Measurements from ENCODE around the gene VWA3B.
"Not testable (repeated sequence)": the region's sequence is repeated elsewhere in the genome, so short reads cannot be mapped to it uniquely, and the experiment has no call there.

VWA3B gene

GRCh38 chr2:98134172-98135005 is 47.4 kb downstream of the VWA3B start:
- peak; percentile 76 for DNase-seq

DNA sequence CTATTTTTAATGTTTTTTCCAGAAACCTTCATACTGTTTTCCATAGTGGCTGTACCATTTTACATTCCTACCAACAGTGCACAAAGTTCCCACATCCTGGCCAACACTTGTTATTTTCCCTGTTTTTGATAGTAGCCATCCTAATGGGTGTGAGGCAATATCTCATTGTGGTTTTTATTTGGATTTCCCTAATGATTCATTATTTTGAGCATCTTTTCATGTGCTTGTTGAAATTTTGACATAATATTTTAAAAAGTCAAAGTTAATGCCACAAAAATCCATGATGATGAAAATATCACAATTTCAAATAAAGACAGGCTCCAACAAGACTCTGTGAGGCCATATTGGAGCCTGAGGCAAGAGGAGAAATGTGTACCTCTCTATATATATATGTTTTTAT is 50.2 kb downstream of the VWA3B start:
- no peak for DNase-seq

- DNase-seq: not testable (repeated sequence)
Measured at GRCh38 chr2:98138978-98139377, 52.0 kb downstream of the VWA3B start.

DNA sequence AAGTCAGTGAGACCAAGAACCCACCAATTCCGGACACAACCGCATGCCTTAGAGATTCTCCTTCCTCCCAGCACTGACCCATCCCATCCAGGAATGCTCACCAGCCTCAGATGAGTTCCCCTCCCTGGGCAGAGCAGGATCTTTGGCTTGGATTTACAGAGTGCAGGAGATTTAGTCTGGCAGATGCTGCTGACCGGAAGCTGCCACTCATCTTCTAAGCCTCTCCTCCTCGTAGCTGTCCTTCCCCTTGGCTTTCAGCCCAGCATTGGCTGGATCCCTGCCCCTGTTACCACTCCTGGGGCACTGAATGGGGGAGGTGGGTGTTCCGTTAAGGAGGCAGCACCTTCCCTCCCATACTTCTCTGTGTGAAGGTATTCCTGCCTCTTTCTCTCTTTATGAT is 53.2 kb downstream of the VWA3B start:
- DNase-seq: no peak

GRCh38 chr2:98142106-98142791 is 55.3 kb downstream of the VWA3B start:
- DNase-seq: no peak

GRCh38 chr2:98145070-98145469 is 58.1 kb downstream of the VWA3B start:
- no peak for DNase-seq

DNA sequence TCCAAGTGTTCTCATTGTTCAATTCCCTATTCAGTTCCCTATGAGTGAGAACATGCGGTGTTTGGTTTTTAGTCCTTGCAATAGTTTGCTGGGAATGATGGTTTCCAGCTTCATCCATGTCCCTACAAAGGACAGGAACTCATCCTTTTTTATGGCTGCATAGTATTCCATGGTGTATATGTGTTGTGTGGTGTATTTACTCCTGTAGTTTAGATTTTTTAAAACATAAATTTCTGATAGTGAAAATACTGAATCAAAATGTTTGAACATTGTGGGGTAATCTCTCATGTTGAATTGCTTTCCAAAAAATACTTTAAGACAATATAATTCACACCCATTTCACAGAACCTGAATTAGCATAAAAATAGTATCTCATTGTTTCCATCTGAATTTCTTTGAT is 60.9 kb downstream of the VWA3B start:
- DNase-seq: not testable (repeated sequence)

DNA sequence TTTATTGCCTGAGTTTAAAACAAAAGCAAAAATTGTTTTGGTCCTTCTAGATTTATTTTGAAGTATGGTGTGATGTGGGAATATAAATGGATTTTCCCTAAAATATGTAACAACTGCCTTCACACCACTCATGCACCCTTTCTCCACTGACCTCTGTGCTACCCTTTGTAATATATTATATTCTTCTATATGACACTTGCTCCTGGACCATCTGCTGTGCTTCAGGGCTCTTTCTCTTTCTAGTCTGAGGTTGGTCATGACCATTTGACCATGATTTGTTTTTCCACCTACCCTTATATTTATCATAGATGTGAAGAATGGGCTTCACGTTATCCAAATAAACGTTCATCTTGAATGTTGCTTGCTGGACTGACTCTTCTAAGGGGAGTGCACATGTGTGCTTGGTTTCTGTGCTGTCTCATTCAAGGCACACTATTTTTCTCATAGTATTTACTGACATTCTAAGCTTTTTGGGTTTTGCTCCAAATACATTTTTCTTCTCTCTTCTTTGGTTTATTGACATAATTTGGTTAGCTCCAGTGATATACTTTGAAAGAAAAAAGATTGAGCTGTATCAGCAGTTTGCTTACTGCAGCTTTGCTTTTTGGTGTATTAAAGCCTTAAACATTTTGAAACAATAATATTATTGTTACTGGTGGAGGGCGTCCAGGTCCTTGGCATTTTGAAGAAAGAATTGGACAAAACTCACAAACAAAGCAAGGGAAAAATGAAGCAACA is 61.8 kb downstream of the VWA3B start:
- DNase-seq: no peak

GRCh38 chr2:98149333-98149697 is 62.3 kb downstream of the VWA3B start:
- DNase-seq: no peak

- DNase-seq: no peak
Measured at GRCh38 chr2:98153481-98153880, 66.5 kb downstream of the VWA3B start.

DNA sequence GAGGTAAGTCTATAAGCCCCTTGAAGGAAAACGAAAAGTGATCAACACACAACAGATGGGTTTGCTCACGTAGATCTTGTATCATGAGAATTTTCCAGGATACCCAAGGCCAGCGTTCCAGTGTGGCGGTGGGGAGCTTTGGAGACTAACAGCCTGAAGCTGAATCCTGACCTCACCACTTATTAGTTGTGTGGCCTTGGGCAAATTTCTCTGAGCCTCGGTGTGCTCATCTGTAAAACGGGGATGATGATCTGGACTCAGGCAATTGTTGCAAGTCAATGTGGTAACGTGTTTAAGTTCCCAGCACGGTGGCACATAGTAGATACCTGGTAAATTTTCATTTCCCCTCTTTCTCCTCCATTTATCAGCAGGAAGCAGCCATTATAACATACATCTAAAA is 68.3 kb downstream of the VWA3B start:
- DNase-seq: no peak

DNA sequence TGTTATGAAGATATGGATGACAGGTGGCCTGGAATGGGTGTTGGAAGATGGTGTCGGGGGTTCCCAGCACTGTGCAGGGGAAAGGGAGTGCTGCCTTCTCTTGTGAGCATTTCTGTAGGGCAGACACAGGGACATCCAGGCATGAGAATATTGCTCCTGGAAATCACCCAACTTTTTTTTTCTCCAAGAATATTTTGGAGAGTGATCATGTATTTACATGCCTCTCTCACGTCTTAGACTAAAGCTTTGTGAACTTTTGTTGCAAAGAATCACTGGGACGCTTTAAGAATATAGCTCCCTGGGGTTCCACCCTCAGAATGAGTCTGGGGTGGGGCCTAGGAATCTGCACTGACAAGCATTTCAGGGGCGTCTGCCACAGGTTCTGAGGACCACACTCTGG is 68.7 kb downstream of the VWA3B start:
- DNase-seq: no peak

DNA sequence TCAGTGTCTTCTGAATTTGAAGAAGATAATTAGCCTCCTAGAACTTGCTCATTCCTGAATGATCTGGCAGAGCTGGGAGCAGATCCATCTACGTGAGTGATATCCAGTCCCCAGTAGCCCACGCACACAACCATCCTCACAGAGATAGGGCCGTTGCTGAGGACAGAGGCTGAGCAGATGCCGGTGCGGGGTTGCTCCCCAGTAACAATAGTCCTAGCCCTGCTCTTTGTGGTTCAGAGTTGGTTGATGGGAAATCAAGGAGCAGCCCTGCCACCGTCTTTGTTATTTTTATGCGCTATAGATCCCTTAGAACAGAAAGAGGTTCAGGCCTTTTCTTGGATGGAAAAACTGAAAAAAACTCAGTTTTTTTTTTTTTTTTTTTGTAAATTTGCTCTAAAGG is 69.3 kb downstream of the VWA3B start:
- DNase-seq: no peak

DNA sequence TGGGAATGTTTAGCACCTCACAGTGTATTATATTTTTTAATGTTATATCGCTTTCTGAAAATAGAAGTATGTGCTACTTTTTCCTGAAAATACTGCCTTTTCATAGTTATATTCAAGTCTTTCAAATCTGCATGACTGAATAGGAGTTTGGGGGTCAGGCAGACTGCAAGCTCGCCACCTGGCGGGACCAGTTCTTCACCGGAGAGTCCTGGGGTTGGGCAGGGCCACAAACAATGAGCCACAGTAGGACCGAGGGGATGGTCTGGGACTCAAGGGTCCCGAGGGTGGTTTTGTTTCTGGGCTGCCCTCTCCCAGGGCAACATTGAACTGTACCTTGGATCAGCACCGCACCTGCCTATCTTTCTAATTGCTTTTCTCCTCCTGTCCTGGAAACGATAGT is 70.6 kb downstream of the VWA3B start:
- no peak for DNase-seq

- DNase-seq: no peak
Measured at GRCh38 chr2:98158305-98158704, 71.3 kb downstream of the VWA3B start.

- DNase-seq: no peak
Measured at GRCh38 chr2:98160554-98160953, 73.6 kb downstream of the VWA3B start.

DNA sequence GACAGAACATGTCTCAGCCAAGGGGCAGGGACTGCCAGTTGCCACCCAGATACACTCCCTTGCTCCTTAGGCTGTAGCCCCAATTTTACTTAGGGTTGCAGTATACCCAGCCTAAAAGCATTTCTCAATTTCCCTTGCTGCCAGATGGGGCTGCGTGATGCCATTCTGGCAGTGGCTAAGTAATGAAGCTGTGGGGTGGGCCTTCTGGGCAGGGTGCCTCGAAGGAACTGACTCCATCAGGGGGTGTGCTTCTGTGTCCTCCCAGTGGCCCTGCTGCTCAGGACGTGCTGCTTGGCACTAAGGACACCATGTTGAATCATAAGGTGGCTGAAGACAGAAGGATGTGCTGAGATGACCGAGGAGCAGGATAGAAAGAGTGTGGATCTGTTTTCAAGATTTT is 74.2 kb downstream of the VWA3B start:
- no peak for DNase-seq

DNA sequence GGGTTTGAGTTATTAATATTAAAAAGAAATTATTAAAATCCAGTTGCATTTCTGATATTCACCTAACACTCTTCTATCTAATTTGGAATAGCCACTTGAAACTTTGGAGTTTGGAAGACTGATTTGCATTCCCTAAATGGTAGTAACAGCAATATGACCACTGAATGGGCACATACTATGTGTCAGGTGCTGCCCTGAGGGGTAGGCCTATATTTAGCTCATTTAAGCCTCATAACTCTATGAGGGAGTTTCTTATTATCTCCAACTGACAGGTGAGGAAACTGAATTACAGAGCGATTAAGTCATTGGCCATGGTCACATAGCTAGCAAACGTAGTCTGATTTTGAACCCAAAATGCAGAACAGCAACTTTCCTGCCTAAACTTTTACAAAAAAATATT is 77.3 kb downstream of the VWA3B start:
- no peak for DNase-seq

- no peak for DNase-seq
Measured at GRCh38 chr2:98165516-98166071, 78.6 kb downstream of the VWA3B start.

- DNase-seq: no peak
Measured at GRCh38 chr2:98167916-98168315, 80.9 kb downstream of the VWA3B start.

DNA sequence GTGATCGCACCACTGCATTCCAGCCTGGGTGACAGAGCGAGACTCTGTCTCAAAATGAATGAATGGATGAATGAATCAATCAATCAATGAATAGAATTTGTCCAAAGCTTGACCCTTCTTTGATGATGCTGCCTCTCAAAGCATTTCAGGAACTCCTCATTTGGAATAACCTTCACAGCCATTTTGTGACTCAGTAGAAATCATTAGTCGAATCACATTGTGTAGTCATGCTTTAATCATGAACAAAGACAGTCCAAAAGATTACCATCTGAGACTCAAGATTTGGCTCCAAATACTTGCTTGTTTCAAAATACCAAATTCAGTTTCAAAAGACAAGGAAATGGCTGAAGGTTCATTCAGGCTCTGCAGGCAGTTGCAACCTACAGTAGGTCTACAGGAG is 83.1 kb downstream of the VWA3B start:
- no peak for DNase-seq

DNA sequence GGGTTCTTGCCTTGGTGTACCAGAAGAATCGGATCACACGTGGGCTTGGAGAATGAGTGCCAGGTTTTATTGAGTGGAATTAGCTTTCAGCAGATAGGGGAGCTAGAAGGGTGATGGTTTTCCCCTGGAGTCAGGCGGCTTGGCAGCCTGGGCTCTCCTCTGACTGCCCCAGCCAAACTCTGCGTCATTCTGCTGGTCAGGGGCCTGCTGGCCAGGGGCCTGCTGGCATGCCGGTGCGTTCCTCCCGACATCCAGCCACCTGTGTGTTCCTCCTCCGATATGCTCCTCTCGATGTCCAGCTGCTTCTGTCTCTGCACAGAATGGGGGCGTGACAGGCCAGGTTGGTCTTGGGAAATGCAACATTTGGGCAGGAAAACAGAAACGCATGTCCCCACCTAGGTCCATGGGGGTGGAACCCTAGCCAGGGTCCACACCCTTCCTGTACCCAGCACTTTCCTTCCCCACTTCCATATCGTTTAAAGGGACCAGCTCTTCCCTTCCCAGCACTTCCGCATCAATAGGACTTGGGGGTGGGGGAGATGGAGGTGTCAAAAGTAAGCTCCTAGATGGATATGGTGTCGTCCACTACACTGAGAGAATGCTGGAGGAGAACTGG is 85.3 kb downstream of the VWA3B start:
- no peak for DNase-seq

DNA sequence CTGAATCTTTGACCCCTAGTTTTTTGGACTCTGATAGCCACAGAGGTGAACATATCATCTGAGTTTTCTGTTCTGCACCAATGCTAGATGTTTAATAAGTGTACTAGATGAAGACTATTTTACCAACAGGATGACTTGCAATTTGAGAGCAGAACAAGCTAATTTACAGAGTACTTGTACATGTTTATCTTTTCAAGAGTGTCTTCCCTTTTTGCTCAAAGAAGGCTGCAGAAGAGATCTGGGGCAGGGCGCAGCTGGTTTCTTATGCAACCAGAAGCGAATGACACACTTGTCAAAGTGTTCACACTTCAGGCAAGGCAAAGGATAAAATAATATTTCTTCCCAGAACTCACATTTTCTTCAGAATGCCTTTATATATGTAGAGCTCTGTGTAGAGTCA is 86.0 kb downstream of the VWA3B start:
- no peak for DNase-seq
